Esophagus squamous epithelium (tissue), 5 donors: ENCODE results near the gene SLC52A3. TPM values are rescaled to one million over a fixed set of nuclear protein-coding genes. Genes with fewer than 3 reads are reported as not detected.

Experiments used
- DNase-seq: peaks from one replicate; lab custom pipeline; 2025; lab: John Stamatoyannopoulos, UW
- H3K27ac ChIP-seq, 4 donors: fragments of 200-600 bp; sonication (generic); one replicate each; pipeline ENCODE4 v1.5.1; 2016 to 2019; ENCODE audit warnings: mild to moderate bottlenecking in 1 of 4
- H3K27me3 ChIP-seq, 4 donors: fragments of 200-600 bp; sonication (generic); 1 replicate in 3 of 4; 2 replicates in 1 of 4; pipeline versions ENCODE4 v1.5.1 to v1.6.0; 2017 to 2021; ENCODE audit warnings: antibody characterized with exemption in 1 of 4
- H3K36me3 ChIP-seq, 3 donors: fragments of 200-600 bp; sonication (generic); one replicate each; pipeline ENCODE4 v1.5.1; 2016 to 2019
- H3K4me1 ChIP-seq, 3 donors: fragments of 200-600 bp; sonication (generic); one replicate each; pipeline ENCODE4 v1.5.1; 2017 to 2019
- H3K4me3 ChIP-seq, 4 donors: fragments of 200-600 bp; sonication (generic); 1 replicate in 3 of 4; 2 replicates in 1 of 4; pipeline ENCODE4 v1.5.1; 2016 to 2019; ENCODE audit warnings: mild to moderate bottlenecking in 2 of 4, moderate library complexity in 1 of 4
- H3K9me3 ChIP-seq, 3 donors: fragments of 200-600 bp; sonication (generic); one replicate each; pipeline ENCODE4 v1.5.1; 2016 to 2019
- POLR2A ChIP-seq, 4 donors: fragments of 450-650 bp; IDR thresholded peaks; one replicate each; pipeline ENCODE4 v1.6.1; 2017; ENCODE audit warnings: antibody characterized with exemption in 4 of 4, mild to moderate bottlenecking in 4 of 4, moderate library complexity in 3 of 4
- WGBS, 2 donors: methylation state at CpG; one replicate each; pipeline ENCODE4 v1.1.5; 2018; 5-methylcytosine and 5-hydroxymethylcytosine counted together
- intact Hi-C: fragments of 100-400 bp; cut with DNase I; formaldehyde crosslinking; loops from one replicate; pipeline ENCODE4 v1.15.0; 2022
- total RNA-seq, 4 donors: library from RNA; depleted of rRNA; stranded (reverse); fragments of >200 nt; gene quantifications; one replicate each; pipeline ENCODE4 v1.1.0, GENCODE V29; 2016
- TF ChIP-seq, protein P1 (sequence below), 6 experiments: fragments of 450-650 bp in 4 of 6; fragments of 200-600 bp in 2 of 6; sonication (generic) in 2 of 6; IDR thresholded peaks; one replicate each; pipeline ENCODE4 v1.5.1; 2016 to 2019; ENCODE audit warnings: antibody characterized with exemption in 6 of 6, mild to moderate bottlenecking in 4 of 6, moderate library complexity in 4 of 6
- donor health status: DM: yes; HTN: yes; CAD: no.

Gene SLC52A3
- total RNA-seq, 4 donors from 2014 or later = 0.57 to 10.9 (median 6.5) TPM

DNA sequence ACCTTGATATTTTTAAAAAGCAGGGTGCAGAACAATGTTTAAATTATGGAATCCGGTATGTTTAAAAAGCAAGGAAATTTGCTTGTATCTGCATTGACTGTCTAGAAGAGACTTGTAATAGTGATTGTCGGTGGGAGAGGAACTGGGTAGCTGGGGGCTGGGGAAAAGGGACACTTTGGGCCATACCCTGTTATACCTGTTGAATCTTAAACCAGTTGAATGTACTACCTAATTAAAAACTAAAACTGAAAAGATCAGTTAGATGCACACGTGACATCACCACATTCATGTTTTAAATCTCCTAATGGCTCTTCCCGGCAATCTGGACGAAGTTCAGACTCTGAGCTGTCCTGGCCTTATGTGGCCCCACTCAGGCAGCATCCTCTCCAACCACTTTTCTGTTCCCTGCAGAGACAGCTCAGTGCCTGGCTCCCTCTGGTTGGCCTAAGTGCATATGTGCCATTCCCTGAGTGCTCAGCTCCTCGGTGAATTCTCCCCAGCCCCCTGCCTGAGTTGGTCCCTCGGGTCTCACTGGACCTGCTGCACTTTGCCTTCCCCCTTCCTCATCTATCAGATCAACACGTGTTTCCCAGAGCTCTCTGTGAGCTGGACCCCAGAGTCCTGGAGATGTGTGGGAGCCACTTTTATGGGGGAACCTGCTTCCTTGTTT is 36.3 kb downstream of the SLC52A3 start:
- DNase-seq = no peak
- Histone ChIP-seq H3K27ac (no peak overlapping the region), H3K9me3 (no peaks in the 10 kb centered on the region), H3K36me3 (no peaks in the 10 kb centered on the region), H3K4me3 (no peak overlapping the region), H3K4me1 (peaks cover 0 to 16% (median 10%) of the 10 kb centered on the region in 3 donors), H3K27me3 (peaks cover 0 to 52% (median 3%) of the 10 kb centered on the region in 4 donors)
- intact Hi-C loops = loop anchor here (5.0 kb wide), 1 partner anchor 170 kb away; no protein-coding TSS in a partner anchor
- TF ChIP-seq, protein P1, sequence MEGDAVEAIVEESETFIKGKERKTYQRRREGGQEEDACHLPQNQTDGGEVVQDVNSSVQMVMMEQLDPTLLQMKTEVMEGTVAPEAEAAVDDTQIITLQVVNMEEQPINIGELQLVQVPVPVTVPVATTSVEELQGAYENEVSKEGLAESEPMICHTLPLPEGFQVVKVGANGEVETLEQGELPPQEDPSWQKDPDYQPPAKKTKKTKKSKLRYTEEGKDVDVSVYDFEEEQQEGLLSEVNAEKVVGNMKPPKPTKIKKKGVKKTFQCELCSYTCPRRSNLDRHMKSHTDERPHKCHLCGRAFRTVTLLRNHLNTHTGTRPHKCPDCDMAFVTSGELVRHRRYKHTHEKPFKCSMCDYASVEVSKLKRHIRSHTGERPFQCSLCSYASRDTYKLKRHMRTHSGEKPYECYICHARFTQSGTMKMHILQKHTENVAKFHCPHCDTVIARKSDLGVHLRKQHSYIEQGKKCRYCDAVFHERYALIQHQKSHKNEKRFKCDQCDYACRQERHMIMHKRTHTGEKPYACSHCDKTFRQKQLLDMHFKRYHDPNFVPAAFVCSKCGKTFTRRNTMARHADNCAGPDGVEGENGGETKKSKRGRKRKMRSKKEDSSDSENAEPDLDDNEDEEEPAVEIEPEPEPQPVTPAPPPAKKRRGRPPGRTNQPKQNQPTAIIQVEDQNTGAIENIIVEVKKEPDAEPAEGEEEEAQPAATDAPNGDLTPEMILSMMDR (IDR thresholded peaks at IDR 0.05) = no peak
- TF ChIP-seq POLR2A (IDR thresholded peaks at IDR 0.05) = no peak
- 63 to 74% methylated on average over 7 to 8 of the region's 8 CpGs for WGBS, 2 donors

DNA sequence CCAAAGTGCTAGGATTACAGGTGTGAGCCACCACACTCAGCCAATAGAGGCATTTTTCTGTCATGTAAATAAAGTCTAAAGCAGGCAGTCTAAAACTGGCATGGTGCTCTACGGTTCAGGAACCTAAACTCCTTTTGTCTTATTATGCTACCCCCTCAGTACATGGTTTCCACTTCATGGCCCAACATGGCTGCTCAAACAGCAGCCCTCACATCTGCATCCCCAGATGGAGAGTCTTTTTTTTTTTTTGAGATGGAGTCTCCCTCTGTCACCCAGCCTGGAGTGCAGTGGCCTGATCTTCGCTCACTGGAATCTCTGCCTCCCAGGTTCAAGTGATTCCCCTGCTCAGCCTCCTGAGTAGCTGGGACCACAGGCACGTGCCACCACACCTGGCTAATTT is 38.3 kb downstream of the SLC52A3 start:
- TF ChIP-seq, protein P1 (IDR thresholded peaks at IDR 0.05) = no peak
- TF ChIP-seq POLR2A (IDR thresholded peaks at IDR 0.05) = no peak
- no peaks in the 10 kb centered on the region for H3K36me3 ChIP-seq
- no peaks in the 10 kb centered on the region for H3K9me3 ChIP-seq
- intact Hi-C loops = loop anchor here (5.0 kb wide), 1 partner anchor 168 kb away; no protein-coding TSS in a partner anchor
- no peak for DNase-seq
- no peak overlapping the region for H3K4me3 ChIP-seq
- peaks cover 0 to 12% (median 10%) of the 10 kb centered on the region in 3 donors for H3K4me1 ChIP-seq
- no peak overlapping the region for H3K27ac ChIP-seq
- peaks cover 0 to 72% (median 3%) of the 10 kb centered on the region in 4 donors for H3K27me3 ChIP-seq
- WGBS, 2 donors = 94 to 95% methylated on average over 2 to 3 of the region's 3 CpGs

DNA sequence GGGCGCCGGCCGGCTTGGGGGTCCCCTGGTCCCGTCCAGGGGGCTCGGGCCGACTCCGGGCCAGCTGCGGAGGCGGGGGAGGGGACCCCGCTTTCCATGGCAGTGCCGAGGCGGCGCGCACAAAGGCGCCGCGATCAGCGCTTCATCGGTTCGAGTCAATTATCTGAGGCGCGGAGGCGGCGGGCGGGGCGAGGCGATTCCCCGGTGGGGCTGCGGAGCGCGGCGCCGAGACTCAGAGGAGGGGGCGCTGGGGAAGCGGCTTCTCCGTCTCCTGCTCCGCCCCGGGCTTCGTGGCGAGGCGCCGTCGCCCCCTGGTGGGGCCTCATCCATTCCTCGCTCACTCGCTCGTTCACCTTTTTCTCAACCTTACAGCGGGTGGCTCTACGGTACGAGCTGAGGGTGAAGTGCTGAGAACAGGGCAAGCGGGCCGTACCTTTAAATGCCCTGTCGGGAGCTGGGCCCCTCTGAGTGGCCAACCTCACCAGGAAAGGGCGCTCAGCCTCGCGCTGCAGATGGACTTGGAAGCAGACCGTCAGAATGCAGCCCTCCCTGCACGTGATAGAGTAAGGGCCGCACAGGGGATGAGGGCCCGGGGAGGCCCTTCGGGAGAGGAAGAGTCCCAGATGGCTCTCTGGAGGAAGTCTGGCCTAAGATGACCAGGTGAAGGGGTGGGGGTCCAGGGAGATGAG is 39.9 kb downstream of the SLC52A3 start:
- H3K27me3 ChIP-seq = peaks cover 0 to 84% (median 3%) of the 10 kb centered on the region in 4 donors
- no peaks in the 10 kb centered on the region for H3K36me3 ChIP-seq
- H3K27ac ChIP-seq = no peak overlapping the region
- WGBS, 2 donors = 6% methylated on average over 8 of the region's 60 CpGs; no CpG with 5 or more reads in 1 of the 2 donors
- intact Hi-C loops = loop anchor here (10.0 kb wide), 1 partner anchor 54 kb away; the partner anchor contains the start of gene SCRT2
- no peak for DNase-seq
- H3K4me1 ChIP-seq = peaks cover 0 to 12% (median 10%) of the 10 kb centered on the region in 3 donors
- H3K4me3 ChIP-seq = peak overlapping the region; percentile 1 to 55 (median 28)
- no peaks in the 10 kb centered on the region for H3K9me3 ChIP-seq
- TF ChIP-seq, protein P1 (IDR thresholded peaks at IDR 0.05) = peak in 5 of 6 experiments; percentile 24 to 56 (median 43)
- no peak for TF ChIP-seq POLR2A (IDR thresholded peaks at IDR 0.05)

DNA sequence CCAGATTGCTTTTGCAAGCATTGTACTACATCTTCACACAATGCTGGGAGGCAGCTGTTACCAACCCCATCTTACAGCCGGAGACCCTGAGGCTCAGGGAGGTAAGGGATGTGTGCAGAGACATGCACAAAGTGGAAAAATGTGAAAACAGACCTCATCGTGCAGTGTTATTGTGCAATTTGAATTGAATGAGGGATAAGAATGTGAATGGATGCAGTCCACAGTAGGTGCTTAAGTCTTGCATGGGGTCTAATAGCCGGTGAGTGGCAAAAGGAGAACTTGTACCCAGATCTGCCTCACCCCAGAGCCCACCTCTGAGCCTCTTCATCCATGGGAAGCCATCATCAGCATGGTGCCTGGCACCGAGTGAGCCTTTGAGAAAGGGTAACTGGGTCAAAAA is 42.1 kb downstream of the SLC52A3 start:
- peaks cover 0 to 100% (median 3%) of the 10 kb centered on the region in 4 donors for H3K27me3 ChIP-seq
- no peak overlapping the region for H3K27ac ChIP-seq
- intact Hi-C loops = loop anchor here (10.0 kb wide), 1 partner anchor 51 kb away; the partner anchor contains the start of gene SCRT2
- H3K9me3 ChIP-seq = no peaks in the 10 kb centered on the region
- DNase-seq = no peak
- 57 to 63% methylated on average over 4 of the region's 4 CpGs for WGBS, 2 donors
- peaks cover 0 to 12% (median 10%) of the 10 kb centered on the region in 3 donors for H3K4me1 ChIP-seq
- TF ChIP-seq, protein P1 (IDR thresholded peaks at IDR 0.05) = no peak
- TF ChIP-seq POLR2A (IDR thresholded peaks at IDR 0.05) = no peak
- no peak overlapping the region for H3K4me3 ChIP-seq
- H3K36me3 ChIP-seq = no peaks in the 10 kb centered on the region
